H1 (cell line): ENCODE results near the gene SLC35F3. TPM values are rescaled to one million over a fixed set of nuclear protein-coding genes. Genes with fewer than 3 reads are reported as not detected.

Experiments used
- CTCF ChIA-PET: fragments of 300-600 bp; sonication (Branson Sonifier 250); formaldehyde crosslinking; loops from one replicate; lab custom pipeline; 2021; ENCODE audit not compliant: partially characterized antibody; lab: Charles Lee
- POLR2A ChIA-PET: fragments of 300-600 bp; sonication (Branson Sonifier 250); formaldehyde crosslinking; loops from one replicate; lab custom pipeline; 2021; ENCODE audit warnings: inconsistent platforms; ENCODE audit not compliant: partially characterized antibody; lab: Charles Lee
- DNase-seq, 2 experiments: peaks; one replicate each; pipeline versions ENCODE4 v3.0.0 to v3.0.0-alpha.2; 2010 to 2022; ENCODE audit warnings: low spot score in 2 of 2, low read depth in 1 of 2, mixed read lengths in 1 of 2
- FAIRE-seq: peaks from 2 replicates; lab custom pipeline; 2011; peaks lifted over from hg19 to GRCh38; lab: Jason Lieb, UNC
- H2AFZ ChIP-seq: 2 replicates; pipeline ENCODE4 v1.8.1; 2012; ENCODE audit warnings: low read length, inconsistent platforms
- H2AK5ac ChIP-seq: 2 replicates; pipeline ENCODE4 v1.6.1; 2013; ENCODE audit warnings: low read depth, low read length
- H2BK120ac ChIP-seq: replicated peaks from 2 replicates; pipeline ENCODE3; 2013; ENCODE audit warnings: low read depth, low read length, inconsistent platforms
- H2BK12ac ChIP-seq: 2 replicates; pipeline ENCODE4 v1.6.1; 2013; ENCODE audit warnings: low read depth, low read length
- H2BK15ac ChIP-seq: 2 replicates; pipeline ENCODE4 v1.6.1; 2013; ENCODE audit warnings: low read length
- H2BK20ac ChIP-seq: 2 replicates; pipeline ENCODE4 v1.6.1; 2013; ENCODE audit warnings: low read length
- H2BK5ac ChIP-seq: 2 replicates; pipeline ENCODE4 v1.6.1; 2013; ENCODE audit warnings: low read depth, low read length
- H3K14ac ChIP-seq: 2 replicates; pipeline ENCODE4 v1.6.1; 2013; ENCODE audit warnings: inconsistent platforms; ENCODE audit not compliant: insufficient read length
- H3K18ac ChIP-seq: 2 replicates; pipeline ENCODE4 v1.6.1; 2013; ENCODE audit warnings: low read length; ENCODE audit errors: extremely low read depth
- H3K23ac ChIP-seq: 2 replicates; pipeline ENCODE4 v1.6.1; 2013; ENCODE audit warnings: inconsistent platforms; ENCODE audit not compliant: insufficient read length
- H3K23me2 ChIP-seq: 2 replicates; pipeline ENCODE4 v1.6.1; 2013; ENCODE audit warnings: low read depth, low read length
- H3K27ac ChIP-seq: 2 replicates; pipeline ENCODE4 v1.6.1; 2011; ENCODE audit warnings: low read depth, low read length, inconsistent platforms
- H3K27me3 ChIP-seq, 4 experiments: replicated peaks in 1 of 4; 1 replicate in 1 of 4; 2 replicates in 3 of 4; pipeline versions ENCODE4 v1.6.1 to v1.8.1; 2011 to 2013; ENCODE audit warnings: low read length in 3 of 4, mild to moderate bottlenecking in 3 of 4, inconsistent platforms in 2 of 4, mixed read lengths in 2 of 4, moderate library complexity in 1 of 4; ENCODE audit not compliant: control insufficient read depth in 3 of 4, insufficient read depth in 3 of 4; ENCODE audit errors: extremely low read depth in 1 of 4
- H3K36me3 ChIP-seq, 4 experiments: 2 replicates each; pipeline versions ENCODE4 v1.6.1 to v1.8.1; 2011 to 2013; ENCODE audit warnings: mild to moderate bottlenecking in 4 of 4, low read length in 3 of 4, moderate library complexity in 2 of 4, control low read depth in 1 of 4, inconsistent platforms in 1 of 4; ENCODE audit not compliant: insufficient read depth in 4 of 4, control insufficient read depth in 2 of 4
- H3K4ac ChIP-seq: replicated peaks from 2 replicates; pipeline ENCODE3; 2013; ENCODE audit warnings: low read length, low read depth, mixed read lengths, inconsistent platforms; ENCODE audit not compliant: insufficient read length
- H3K4me1 ChIP-seq, 4 experiments: replicated peaks in 1 of 4; 1 replicate in 1 of 4; 2 replicates in 3 of 4; pipeline versions ENCODE4 v1.6.1 to v1.8.1; 2011 to 2013; ENCODE audit warnings: low read length in 3 of 4, inconsistent platforms in 2 of 4, mixed read lengths in 1 of 4; ENCODE audit not compliant: insufficient read depth in 4 of 4, control insufficient read depth in 3 of 4
- H3K4me2 ChIP-seq, 2 experiments: 2 replicates each; pipeline versions ENCODE4 v1.6.1 to v1.8.1; 2011 to 2013; ENCODE audit warnings: low read depth in 2 of 2, low read length in 2 of 2, control low read depth in 1 of 2, inconsistent platforms in 1 of 2, mild to moderate bottlenecking in 1 of 2; ENCODE audit not compliant: insufficient read depth in 1 of 2
- H3K4me3 ChIP-seq, 4 experiments: fragments of 200-600, 300-600 bp in 1 of 4; sonication (generic), shearing (Covaris generic), sonication (Bioruptor Twin) in 1 of 4; 2 replicates each; pipeline versions ENCODE4 v1.5.1 to v1.8.1; 2011 to 2016; ENCODE audit warnings: low read length in 4 of 4, low read depth in 3 of 4, control low read depth in 2 of 4, inconsistent platforms in 2 of 4, mild to moderate bottlenecking in 2 of 4, mixed read lengths in 1 of 4, moderate library complexity in 1 of 4; ENCODE audit not compliant: insufficient read depth in 2 of 4; ENCODE audit errors: extremely low read depth in 1 of 4
- H3K56ac ChIP-seq: replicated peaks from 2 replicates; pipeline ENCODE3; 2013; ENCODE audit warnings: low read depth, mild to moderate bottlenecking, mixed read lengths, low read length, inconsistent platforms; ENCODE audit not compliant: insufficient read length
- H3K79me1 ChIP-seq: 2 replicates; pipeline ENCODE4 v1.6.1; 2013; ENCODE audit warnings: low read depth, low read length, control low read depth
- H3K79me2 ChIP-seq, 2 experiments: 2 replicates each; pipeline versions ENCODE4 v1.6.1 to v1.8.1; 2012 to 2013; ENCODE audit warnings: low read length in 2 of 2, mild to moderate bottlenecking in 2 of 2, inconsistent platforms in 1 of 2; ENCODE audit not compliant: insufficient read depth in 2 of 2, control insufficient read depth in 1 of 2
- H3K9ac ChIP-seq, 4 experiments: replicated peaks in 1 of 4; 1 replicate in 1 of 4; 2 replicates in 3 of 4; pipeline versions ENCODE4 v1.6.1 to v1.8.1; 2011 to 2013; ENCODE audit warnings: low read depth in 3 of 4, low read length in 3 of 4, control low read depth in 2 of 4, mild to moderate bottlenecking in 2 of 4, moderate library complexity in 2 of 4, inconsistent platforms in 1 of 4; ENCODE audit errors: extremely low read depth in 1 of 4
- H3K9me3 ChIP-seq, 2 experiments: 2 replicates each; pipeline versions ENCODE4 v1.6.1 to v1.8.1; 2012 to 2013; ENCODE audit warnings: mild to moderate bottlenecking in 2 of 2, moderate library complexity in 2 of 2, control low read depth in 1 of 2, inconsistent platforms in 1 of 2, low read depth in 1 of 2, low read length in 1 of 2, mixed read lengths in 1 of 2; ENCODE audit not compliant: insufficient read depth in 2 of 2
- H4K20me1 ChIP-seq, 2 experiments: replicated peaks in 1 of 2; 2 replicates each; pipeline versions ENCODE3 to v1.8.1; 2011 to 2013; ENCODE audit warnings: inconsistent platforms in 2 of 2, low read length in 2 of 2, mild to moderate bottlenecking in 1 of 2; ENCODE audit not compliant: insufficient read depth in 2 of 2, control insufficient read depth in 1 of 2
- H4K5ac ChIP-seq: 2 replicates; pipeline ENCODE4 v1.6.1; 2013; ENCODE audit warnings: low read length, low read depth, mixed read lengths, inconsistent platforms; ENCODE audit not compliant: insufficient read length
- H4K8ac ChIP-seq: 2 replicates; pipeline ENCODE4 v1.8.0; 2013; ENCODE audit warnings: mild to moderate bottlenecking, moderate library complexity, low read length, inconsistent platforms; ENCODE audit not compliant: insufficient read depth; ENCODE audit errors: extremely low read depth
- H4K91ac ChIP-seq: replicated peaks from 2 replicates; pipeline ENCODE3; 2013; ENCODE audit warnings: low read length, mixed read lengths, inconsistent platforms; ENCODE audit not compliant: insufficient read length
- FOSL1 ChIP-seq: IDR thresholded peaks from 2 replicates; pipeline ENCODE4 v1.6.1; 2011; ENCODE audit warnings: mild to moderate bottlenecking, low read depth, low read length, moderate library complexity; ENCODE audit not compliant: insufficient read depth
- JUND ChIP-seq: IDR thresholded peaks from 2 replicates; pipeline ENCODE4 v1.6.1; 2011; ENCODE audit warnings: mild to moderate bottlenecking, improper control_type of control experiment, low read length
- SIN3A ChIP-seq, 2 experiments: IDR thresholded peaks in 1 of 2; conservative IDR thresholded peaks in 1 of 2; 2 replicates each; pipeline ENCODE4 v1.6.1; 2011 to 2012; ENCODE audit warnings: low read length in 2 of 2, improper control_type of control experiment in 1 of 2, low read depth in 1 of 2, mild to moderate bottlenecking in 1 of 2
- WGBS, 2 experiments: shearing (Covaris generic) in 1 of 2; methylation state at CpG; one replicate each; pipeline versions ENCODE4 v1.1.6 to v1.1.7; 2013 to 2015; ENCODE audit warnings: low lambda C conversion rate in 2 of 2, mixed read lengths in 2 of 2, inconsistent platforms in 1 of 2, low coverage in 1 of 2, missing lambda C conversion rate in 1 of 2; ENCODE audit not compliant: insufficient replicate concordance in 2 of 2, insufficient coverage in 1 of 2, insufficient read length in 1 of 2; ENCODE audit errors: extremely low coverage in 1 of 2, missing lambda C conversion rate in 1 of 2; 5-methylcytosine and 5-hydroxymethylcytosine counted together
- polyA plus RNA-seq, 7 experiments: library from polyadenylated mRNA; depleted of rRNA in 3 of 7; stranded (reverse) in 5 of 7; unstranded in 2 of 7; fragments of >200 nt in 5 of 7; fragments of 200-250 nt in 2 of 7; gene quantifications; 1 replicate in 5 of 7; 2 replicates in 1 of 7; 4 replicates in 1 of 7; pipeline versions ENCODE4 v1.2.1 to v1.2.3, GENCODE V29; 2011 to 2013; ENCODE audit warnings: missing spikeins in 2 of 7, mixed read lengths in 2 of 7
- total RNA-seq: library from RNA; stranded (reverse); fragmentation: NEBNext Ultra II Directional; extraction: Animal tissue kit (Norgen Biotek cat#: 25700); gene quantifications from 2 replicates; pipeline ENCODE4 v1.2.1, GENCODE V29; 2021

The SLC35F3 gene
- total and polyA plus RNA-seq, 2 of the 8 experiments (the other 6 are each of a cell fraction or from before 2014, with no cell fraction given) = 0.78 to 1.2 TPM

- no peaks in the 10 kb centered on the region for H3K27me3 ChIP-seq
- CTCF ChIA-PET = interaction anchor here (1.0 to 1.7 kb wide), 3 partner anchors 54 to 191 kb away, joined by 3 to 5 read pairs (median 3); no protein-coding TSS in a partner anchor
- no peaks in the 10 kb centered on the region for H3K9me3 ChIP-seq
- H3K4me2 ChIP-seq = no peak overlapping the region
- H3K4ac ChIP-seq = no peak overlapping the region
- no peak overlapping the region for H2BK120ac ChIP-seq
- no peak overlapping the region for H2AK5ac ChIP-seq
- no peak overlapping the region for H3K14ac ChIP-seq
- no peak overlapping the region; the same call in 1 of the 2 replicates for H2BK12ac ChIP-seq
- no peaks in the 10 kb centered on the region for H3K23me2 ChIP-seq
- POLR2A ChIA-PET = no interaction called here
- H4K20me1 ChIP-seq = peaks cover 0 to 2% of the 10 kb centered on the region in 2 experiments
- no peaks in the 10 kb centered on the region for H3K79me1 ChIP-seq
- no peak for DNase-seq
- no peak overlapping the region for H2BK5ac ChIP-seq
- 96% methylated on average over 18 of the region's 18 CpGs; no CpG with 5 or more reads in 1 of the 2 experiments for WGBS, 2 experiments
- no peak for FAIRE-seq
- TF ChIP-seq JUND = no peak
- no peak for TF ChIP-seq SIN3A (conservative IDR thresholded peaks at IDR 0.05 in 1 of 2, IDR thresholded peaks at IDR 0.05 in 1 of 2; ENCODE audit: low read depth in 1 of 2, low read length in 2 of 2)
- no peak for TF ChIP-seq FOSL1
- H3K18ac ChIP-seq = no peak overlapping the region
- H3K9ac ChIP-seq = no peak overlapping the region
- no peak overlapping the region for H2AFZ ChIP-seq
- H3K23ac ChIP-seq = no peak overlapping the region
- H3K79me2 ChIP-seq = no peaks in the 10 kb centered on the region
- no peak overlapping the region for H4K5ac ChIP-seq
- no peak overlapping the region for H4K8ac ChIP-seq
- no peak overlapping the region for H3K27ac ChIP-seq
- no peak overlapping the region for H2BK20ac ChIP-seq
- H3K56ac ChIP-seq = no peak overlapping the region
- no peak overlapping the region for H2BK15ac ChIP-seq
- H4K91ac ChIP-seq = no peak overlapping the region
- H3K4me1 ChIP-seq = peaks cover 0 to 4% (median 2%) of the 10 kb centered on the region in 4 experiments; a peak in 2 of 7 replicates
- H3K36me3 ChIP-seq = no peaks in the 10 kb centered on the region
- H3K4me3 ChIP-seq = no peak overlapping the region
These were observed 412.0 kb downstream of the SLC35F3 start for GRCh38 chr1:234316486-234316885.
